ENCODE results near the gene SLC35E2B. TPM values are rescaled to one million over a fixed set of nuclear protein-coding genes. Genes with fewer than 3 reads are reported as not detected.
A peak's percentile ranks its signal among the peaks of the same experiment; 100 is the strongest.
"Not testable (repeated sequence)": the region's sequence is repeated elsewhere in the genome, so short reads cannot be mapped to it uniquely, and the experiment has no call there.

Gene SLC35E2B
- total and polyA plus RNA-seq, 2 of the 13 experiments (the other 11 are each of a cell fraction or from before 2014, with no cell fraction given): 14.1 to 19.7 TPM

GRCh38 chr1:1696431-1697357 is 4.1 kb upstream of the SLC35E2B start:
- Histone ChIP-seq H3K4me2 (ENCODE audit: low read depth, low read length) (peak overlapping the region; percentile 51; the same call in 1 of the 2 replicates), H3K9ac (ENCODE audit: insufficient read depth, low read depth, low read length) (0 out of 2 replicates have a peak overlapping the region, but pooled peaks have one; percentile 11)
- BruUV-seq (replicated peaks); H4K20me1 ChIP-seq (ENCODE audit: insufficient read depth, low read length); intact Hi-C loops (cut with micrococcal nuclease; ENCODE audit: unreplicated experiment); H3K4me1 ChIP-seq (ENCODE audit: insufficient read depth, low read length); H3K36me3 ChIP-seq (replicated peaks in 1 of 2; ENCODE audit: control insufficient read depth in 1 of 2, insufficient read depth in 2 of 2, low read length in 2 of 2); H3K27ac ChIP-seq (ENCODE audit: extremely low read length, insufficient read depth, low read length); POLR2A ChIA-PET; CTCF ChIA-PET (ENCODE audit: low intra/inter-chr PET ratio, low total read pairs); H2AFZ ChIP-seq (ENCODE audit: low read length); H3K4me3 ChIP-seq (replicated peaks in 1 of 3; ENCODE audit: insufficient read depth in 1 of 3, low read depth in 2 of 3, low read length in 3 of 3); H3K9me3 ChIP-seq (ENCODE audit: low read length); H3K27me3 ChIP-seq (ENCODE audit: control insufficient read depth in 1 of 2, insufficient read depth in 2 of 2, low read length in 2 of 2); DNase-seq (ENCODE audit: low spot score); H3K79me2 ChIP-seq (ENCODE audit: insufficient read depth, low read length); in situ Hi-C loops (cut with HindIII; ENCODE audit: extremely low pct_ligation_motif_present, low pct_unique_long_range_greater_than_20kb): not testable (repeated sequence)
- WGBS (ENCODE audit: low lambda C conversion rate): 41% methylated on average over 10 of the region's 23 CpGs
- TF ChIP-seq ZNF646 (CRISPR knock-in tag; IDR thresholded peaks at IDR 0.05): 0 out of 2 replicates have a peak, but pooled peaks have one; percentile 38
- ATAC-seq (peak; percentile 4), FAIRE-seq (peak; percentile 80)

All from HepG2 (cell line).